Muscle of leg (tissue), 11 donors: ENCODE results near the gene PDIK1L. TPM values are rescaled to one million over a fixed set of nuclear protein-coding genes. Genes with fewer than 3 reads are reported as not detected.

Experiments used
- DNase-seq: peaks from one replicate; pipeline ENCODE4 v3.0.0; 2013
- H3K27ac ChIP-seq: one replicate; pipeline ENCODE4 v1.5.1; 2013; ENCODE audit warnings: mild to moderate bottlenecking, low read length, control low read depth
- H3K27me3 ChIP-seq: one replicate; pipeline ENCODE4 v1.6.1; 2013; ENCODE audit warnings: low read length; ENCODE audit not compliant: control insufficient read depth, insufficient read depth
- H3K36me3 ChIP-seq: one replicate; pipeline ENCODE4 v1.6.1; 2013; ENCODE audit warnings: low read length; ENCODE audit not compliant: control insufficient read depth, insufficient read depth
- H3K4me1 ChIP-seq: one replicate; pipeline ENCODE4 v1.6.1; 2013; ENCODE audit warnings: low read length; ENCODE audit not compliant: control insufficient read depth, insufficient read depth
- H3K4me3 ChIP-seq: one replicate; pipeline ENCODE4 v1.5.1; 2013; ENCODE audit warnings: low read length, control low read depth
- H3K9me3 ChIP-seq: replicated peaks from 2 replicates; pipeline ENCODE4 v1.6.1; 2013; ENCODE audit warnings: low read depth, low read length; ENCODE audit not compliant: control insufficient read depth
- WGBS: methylation state at CpG from one replicate; pipeline ENCODE4 v1.1.5; 2013; ENCODE audit warnings: missing lambda C conversion rate; ENCODE audit not compliant: insufficient coverage; 5-methylcytosine and 5-hydroxymethylcytosine counted together
- polyA plus RNA-seq, 8 donors: library from polyadenylated mRNA; unstranded; fragments of 120-200 nt; gene quantifications; one replicate each; pipeline versions ENCODE4 v1.2.1 to v1.2.3, GENCODE V29; 2013; ENCODE audit warnings: inconsistent platforms in 1 of 8, low replicate concordance in 1 of 8; ENCODE audit not compliant: insufficient read length in 8 of 8, insufficient read depth in 1 of 8
- total RNA-seq: library from RNA; stranded (reverse); fragments of 120-200 nt; gene quantifications from one replicate; pipeline ENCODE4 v1.2.4, GENCODE V29; 2013

PDIK1L gene
- total and polyA plus RNA-seq, 9 donors: 5.7 to 9.1 (median 6.6) TPM

DNA sequence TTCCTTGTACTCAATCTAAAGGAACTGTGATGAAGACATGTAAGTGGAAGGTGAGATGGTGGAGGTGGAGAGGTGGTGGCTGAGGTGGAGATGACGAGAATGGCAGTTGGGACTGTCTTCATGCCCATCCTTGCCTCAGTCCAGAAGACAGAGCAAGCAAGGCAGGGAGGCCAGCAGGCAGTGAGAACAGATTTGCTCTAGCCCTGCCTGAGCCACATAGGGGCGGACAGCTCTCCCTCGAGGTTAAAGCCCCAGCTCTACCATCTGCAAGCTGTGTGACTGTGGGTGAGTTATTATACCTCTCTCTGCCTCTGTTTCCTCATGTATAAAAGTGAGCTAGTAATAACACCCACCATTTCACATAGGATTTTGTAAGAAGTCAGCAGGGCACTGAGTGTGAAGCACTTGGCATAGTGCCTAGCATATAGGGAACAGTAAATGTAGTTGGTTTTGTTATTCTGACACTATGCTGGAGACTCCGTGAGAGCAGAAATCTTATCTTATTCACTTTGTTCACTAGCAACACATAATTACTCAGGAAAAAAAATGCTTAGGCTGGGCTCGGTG lies 42.4 kb downstream of the PDIK1L start:
- 80% methylated on average over 2 of the region's 5 CpGs for WGBS
- no peak overlapping the region for H3K27ac ChIP-seq
- no peak overlapping the region for H3K4me3 ChIP-seq
- peaks cover 28% of the 10 kb centered on the region for H3K27me3 ChIP-seq
- no peak for DNase-seq
- H3K9me3 ChIP-seq: no peaks in the 10 kb centered on the region
- no peaks in the 10 kb centered on the region for H3K36me3 ChIP-seq
- peaks cover 24% of the 10 kb centered on the region for H3K4me1 ChIP-seq

DNA sequence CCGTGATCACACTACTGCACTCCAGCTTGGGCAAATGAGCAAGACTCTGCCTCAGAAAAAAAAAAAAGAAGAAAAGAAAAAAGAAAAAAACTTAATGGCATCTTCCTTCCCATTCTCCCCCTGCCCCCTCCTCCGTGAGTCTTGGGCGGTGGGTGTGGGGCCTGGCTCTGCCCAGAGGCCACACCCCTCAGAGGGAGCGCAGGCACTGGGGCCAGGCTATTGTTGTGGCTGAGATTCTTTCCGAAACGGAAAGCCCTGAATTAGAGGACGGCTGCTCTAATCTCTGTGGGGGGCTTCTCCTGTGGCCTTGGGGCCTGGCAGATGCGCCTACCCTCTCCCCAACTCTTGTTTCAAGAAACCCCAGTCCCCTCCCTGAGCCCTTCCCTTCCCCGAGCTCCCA lies 43.1 kb downstream of the PDIK1L start:
- Histone ChIP-seq H3K27me3 (peaks cover 28% of the 10 kb centered on the region), H3K27ac (no peak overlapping the region), H3K4me1 (peaks cover 31% of the 10 kb centered on the region), H3K36me3 (no peaks in the 10 kb centered on the region), H3K4me3 (no peak overlapping the region), H3K9me3 (no peaks in the 10 kb centered on the region)
- WGBS: 20% methylated on average over 3 of the region's 9 CpGs
- DNase-seq: no peak

DNA sequence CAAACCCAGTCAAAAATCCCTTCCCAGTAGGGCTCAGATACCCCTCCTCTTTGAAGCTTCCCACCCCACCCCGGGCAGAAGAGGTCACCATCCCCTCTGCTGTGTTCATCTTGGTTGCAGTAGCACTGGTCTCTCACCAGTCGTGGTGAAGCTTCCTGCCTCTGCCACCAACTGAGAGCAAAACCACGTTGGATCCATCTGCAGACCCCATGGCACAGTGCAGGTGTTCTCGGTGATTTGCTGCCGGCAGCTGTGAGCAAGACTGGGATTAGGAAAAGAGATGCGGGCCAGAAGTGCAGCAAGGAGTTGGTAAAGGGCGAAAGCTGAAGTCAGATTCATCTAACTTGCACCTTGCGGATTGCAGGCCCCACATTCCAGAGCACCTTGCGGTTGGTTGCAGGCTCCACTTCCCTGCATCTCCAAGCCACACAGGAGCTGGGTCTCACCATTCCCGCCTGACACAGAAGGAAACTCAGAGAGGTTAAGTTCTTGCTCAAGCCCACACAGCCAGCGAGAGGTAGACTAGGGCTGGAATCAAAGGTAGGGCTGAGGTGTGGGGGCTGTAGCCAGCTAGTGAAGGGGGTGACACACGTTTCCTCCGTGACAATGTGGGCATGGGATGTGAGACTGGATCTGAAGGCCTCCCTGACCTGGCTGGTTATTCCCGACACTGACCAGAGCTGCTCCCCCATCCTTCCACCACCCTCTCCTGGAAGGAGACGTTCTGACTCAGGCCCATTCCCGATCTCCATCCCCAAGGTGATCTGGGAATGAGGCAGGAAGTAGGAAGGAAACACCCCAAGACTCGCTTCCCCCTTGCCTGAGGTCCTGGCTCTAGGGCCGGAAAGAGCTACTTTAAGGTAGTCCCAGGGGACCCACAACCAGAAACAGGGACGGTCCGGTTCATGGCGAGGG lies 44.0 kb downstream of the PDIK1L start:
- peaks cover 27% of the 10 kb centered on the region for H3K27me3 ChIP-seq
- no peaks in the 10 kb centered on the region for H3K9me3 ChIP-seq
- H3K36me3 ChIP-seq: no peaks in the 10 kb centered on the region
- H3K4me1 ChIP-seq: peaks cover 31% of the 10 kb centered on the region
- H3K27ac ChIP-seq: peak overlapping the region; percentile 69
- H3K4me3 ChIP-seq: no peak overlapping the region
- DNase-seq: no peak
- 33% methylated on average over 11 of the region's 21 CpGs for WGBS

DNA sequence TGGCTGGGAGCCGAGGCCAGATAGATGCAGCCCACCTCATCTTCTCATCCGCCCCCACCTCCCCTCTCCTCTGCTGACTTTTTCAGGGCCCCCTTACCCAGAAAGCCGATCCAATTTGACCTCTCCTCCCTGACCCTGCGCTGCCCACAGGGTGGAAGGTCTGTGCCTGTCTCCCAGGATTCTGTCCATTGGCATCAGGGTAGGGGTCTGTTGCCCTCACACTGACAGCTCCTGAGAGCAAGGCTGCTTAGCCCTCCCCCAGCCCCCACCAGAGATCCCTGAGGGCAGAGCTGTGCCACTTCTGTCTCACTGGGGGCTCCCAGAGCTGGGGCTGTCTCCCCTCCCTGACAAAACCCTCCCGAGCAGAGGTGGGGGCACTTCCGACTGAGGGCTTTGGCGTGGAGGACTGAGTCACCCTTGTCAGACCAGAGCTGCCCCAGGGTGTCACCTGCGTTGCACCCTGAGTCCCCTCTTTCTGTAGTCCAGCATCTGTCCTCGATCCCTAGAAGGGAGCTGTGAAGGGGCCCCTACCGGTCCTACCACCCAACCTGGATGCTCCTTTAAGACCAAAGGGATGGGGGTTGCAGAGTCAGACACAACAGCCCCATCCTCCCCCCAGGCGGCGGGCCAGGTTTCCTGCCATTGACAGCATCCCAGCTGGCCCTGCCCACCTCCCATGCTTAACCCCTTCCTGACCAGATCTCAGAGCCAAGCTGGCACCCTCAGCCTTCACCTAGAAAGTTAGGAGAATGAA lies 44.8 kb downstream of the PDIK1L start:
- WGBS: 12% methylated on average over 5 of the region's 12 CpGs
- H3K4me1 ChIP-seq: peaks cover 39% of the 10 kb centered on the region
- H3K9me3 ChIP-seq: no peaks in the 10 kb centered on the region
- H3K36me3 ChIP-seq: no peaks in the 10 kb centered on the region
- H3K4me3 ChIP-seq: no peak overlapping the region
- peaks cover 29% of the 10 kb centered on the region for H3K27me3 ChIP-seq
- no peak for DNase-seq
- H3K27ac ChIP-seq: peak overlapping the region; percentile 49

DNA sequence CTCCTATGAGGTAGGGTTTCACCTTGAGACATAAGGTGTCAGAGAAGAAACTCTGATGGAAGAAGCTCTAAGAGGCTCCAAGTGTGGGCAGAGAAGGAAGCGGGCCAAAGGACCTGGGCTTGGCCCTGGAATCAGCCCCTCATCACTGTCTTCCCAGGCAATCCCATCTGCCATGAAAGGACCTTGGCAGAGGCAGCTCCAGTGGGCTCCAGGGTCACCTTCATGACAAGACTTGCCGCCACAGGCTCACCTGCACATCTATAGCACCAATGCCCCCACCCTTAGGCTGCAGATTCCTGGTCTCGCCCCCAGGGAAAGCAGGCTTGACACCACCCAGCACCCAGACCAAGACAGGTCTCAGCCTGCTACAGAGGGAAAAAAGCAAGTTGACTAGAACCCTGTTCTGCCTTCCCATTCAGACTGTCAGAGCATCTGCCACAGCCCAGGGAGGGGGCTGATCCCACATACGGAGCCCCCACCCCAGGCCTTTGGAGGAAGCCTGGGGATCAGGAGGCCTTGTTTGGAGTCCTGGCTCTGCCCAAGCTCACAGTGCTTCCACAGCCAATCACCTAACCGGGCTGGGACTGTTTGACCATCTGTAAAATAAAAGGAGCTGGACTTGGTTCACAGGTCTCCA lies 46.8 kb downstream of the PDIK1L start:
- peaks cover 35% of the 10 kb centered on the region for H3K27me3 ChIP-seq
- no peak overlapping the region for H3K4me3 ChIP-seq
- WGBS: 74% methylated on average over 4 of the region's 5 CpGs
- no peaks in the 10 kb centered on the region for H3K36me3 ChIP-seq
- no peak for DNase-seq
- H3K4me1 ChIP-seq: peaks cover 47% of the 10 kb centered on the region
- no peaks in the 10 kb centered on the region for H3K9me3 ChIP-seq
- H3K27ac ChIP-seq: no peak overlapping the region

DNA sequence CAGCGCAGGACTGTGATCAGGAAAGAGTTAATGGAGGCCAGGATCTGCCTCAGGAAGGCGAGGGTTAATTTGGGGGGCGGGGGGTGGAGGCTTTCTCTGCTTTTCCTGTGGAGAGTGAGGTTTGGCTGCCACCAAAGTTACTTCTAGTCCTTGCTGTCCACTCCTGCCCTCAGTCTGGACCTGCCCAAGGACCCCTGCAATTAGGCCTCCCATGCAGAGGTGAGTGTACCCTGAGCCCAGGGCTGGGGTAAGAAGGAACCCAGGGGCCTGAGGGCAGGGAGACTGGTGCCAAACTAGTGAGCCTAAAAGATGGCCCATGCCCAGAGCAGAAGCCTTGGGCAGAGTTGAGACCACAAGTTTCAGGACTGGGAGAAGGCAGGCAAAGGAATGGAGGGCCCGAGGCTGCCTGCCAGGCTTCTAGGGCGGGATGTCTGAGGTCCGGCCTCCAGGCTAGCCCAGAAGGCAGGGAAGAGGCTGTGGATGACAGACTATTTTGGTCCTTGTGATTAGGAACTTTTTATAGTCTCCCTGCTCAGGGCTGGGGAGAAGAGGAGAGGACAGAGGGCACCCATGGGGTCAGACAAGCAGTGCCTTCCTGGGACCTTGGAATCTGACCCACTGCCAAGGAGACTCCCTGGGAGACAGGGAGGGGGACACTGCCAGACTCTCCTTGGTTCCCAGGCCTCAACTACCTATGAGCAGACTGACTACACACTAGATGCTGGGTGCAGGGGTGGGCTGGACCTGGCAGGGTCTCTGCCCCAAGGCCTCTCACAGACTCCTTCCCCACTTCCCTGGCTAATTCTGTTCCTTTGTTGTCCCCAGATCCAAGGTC lies 47.5 kb downstream of the PDIK1L start, which contains the start of gene FAM110D:
Gene FAM110D, plus strand, starts transcription at position 172 of the 835 bp plus-strand sequence. CDS start 2,213 bp downstream, outside the sequence.
- Histone ChIP-seq H3K36me3 (no peaks in the 10 kb centered on the region), H3K9me3 (no peaks in the 10 kb centered on the region), H3K27me3 (peaks cover 35% of the 10 kb centered on the region), H3K27ac (peak within 1 kb of the TSS; percentile 35), H3K4me3 (peak within 1 kb of the TSS; percentile 16), H3K4me1 (peaks cover 53% of the 10 kb centered on the region)
- WGBS: 18% methylated on average over 2 of the region's 6 CpGs
- DNase-seq: peak; percentile 33

- Histone ChIP-seq H3K4me1 (peaks cover 55% of the 10 kb centered on the region), H3K9me3 (no peaks in the 10 kb centered on the region), H3K27ac (peak overlapping the region; percentile 35), H3K27me3 (peaks cover 35% of the 10 kb centered on the region), H3K36me3 (no peaks in the 10 kb centered on the region), H3K4me3 (peak overlapping the region; percentile 16)
- no peak for DNase-seq
- WGBS: 100% methylated on average over 1 of the region's 4 CpGs
These were observed 48.1 kb downstream of the PDIK1L start for GRCh38 chr1:26159743-26160039.

- H3K4me3 ChIP-seq: peak overlapping the region; percentile 46
- H3K27ac ChIP-seq: no peak overlapping the region
- no peak for DNase-seq
- no peaks in the 10 kb centered on the region for H3K36me3 ChIP-seq
- 13% methylated on average over 9 of the region's 18 CpGs for WGBS
- peaks cover 51% of the 10 kb centered on the region for H3K4me1 ChIP-seq
- no peaks in the 10 kb centered on the region for H3K9me3 ChIP-seq
- H3K27me3 ChIP-seq: peaks cover 24% of the 10 kb centered on the region
These were observed 49.1 kb downstream of the PDIK1L start for GRCh38 chr1:26160527-26161414.
